NCI-H1092 (cell line): ENCODE measurements around the gene PPP2R2D.
"Not testable (repeated sequence)": the region's sequence is repeated elsewhere in the genome, so short reads cannot be mapped to it uniquely, and the experiment has no call there.

Experiments used
- DNase-seq: peaks from one replicate; lab custom pipeline; 2025; lab: John Stamatoyannopoulos, UW

Gene PPP2R2D

DNA sequence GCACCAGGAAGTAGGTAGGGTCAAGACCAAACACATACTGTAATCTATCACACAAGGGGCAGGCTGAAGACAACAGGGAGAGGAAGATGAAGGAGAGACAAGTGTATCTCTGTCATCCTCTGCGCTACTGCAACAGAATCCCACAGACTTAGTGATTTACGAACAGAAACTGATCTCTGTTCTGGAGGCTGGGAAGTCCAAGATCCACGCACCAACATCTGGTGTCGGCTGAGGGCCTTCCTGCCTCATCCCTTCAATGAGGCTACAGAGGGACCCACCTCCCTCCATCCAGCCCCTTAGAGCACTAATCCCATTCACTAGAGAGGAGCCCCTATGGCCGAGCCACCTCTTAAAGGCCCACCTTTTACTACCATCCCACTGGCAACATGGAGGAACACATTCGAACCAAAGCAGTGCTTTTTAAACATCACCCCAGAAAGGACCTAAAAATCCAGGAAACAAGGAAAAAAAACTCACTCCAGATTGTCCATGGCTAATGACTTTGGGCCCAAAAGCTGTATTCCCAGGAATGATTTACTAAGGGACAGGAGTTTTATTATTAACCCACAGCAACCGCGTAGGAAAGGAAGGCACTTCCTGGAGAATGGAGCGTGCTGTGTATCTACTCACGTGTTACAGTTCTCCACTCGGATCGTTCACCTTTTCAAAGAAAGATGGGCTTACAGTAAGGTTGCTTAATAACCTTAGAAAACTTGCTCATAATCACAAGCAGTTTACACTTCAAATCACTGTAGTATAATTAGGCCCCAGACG, 76.7 kb downstream of the PPP2R2D start:
- no peak for DNase-seq

- DNase-seq = no peak
Observed at GRCh38 chr10:131978366-131978765, 77.6 kb downstream of the PPP2R2D start.

GRCh38 chr10:131978851-131979250, 78.0 kb downstream of the PPP2R2D start:
- DNase-seq = no peak

GRCh38 chr10:131979336-131979735, 78.5 kb downstream of the PPP2R2D start:
- DNase-seq = no peak

- DNase-seq = no peak
Observed at GRCh38 chr10:131979821-131980270, 79.0 kb downstream of the PPP2R2D start.

DNA sequence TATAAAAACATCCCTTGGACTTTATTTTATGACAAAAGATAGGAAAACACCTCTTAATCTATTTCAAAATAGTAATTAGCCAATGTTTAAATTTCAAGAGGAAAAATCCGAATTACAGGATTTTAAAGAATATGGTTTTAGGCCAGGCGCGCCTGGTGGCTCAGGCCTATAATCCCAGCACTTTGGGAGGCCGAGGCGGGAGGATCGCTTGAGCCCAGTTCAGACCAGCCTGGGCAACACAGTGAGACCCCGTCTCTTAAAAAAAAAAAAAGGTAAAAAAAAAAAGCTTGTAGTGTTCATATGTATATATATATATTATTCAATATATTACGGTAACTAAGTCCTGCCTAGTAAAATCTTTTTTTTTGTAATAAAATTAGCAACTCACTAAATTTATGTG, 79.5 kb downstream of the PPP2R2D start:
- DNase-seq = no peak

DNA sequence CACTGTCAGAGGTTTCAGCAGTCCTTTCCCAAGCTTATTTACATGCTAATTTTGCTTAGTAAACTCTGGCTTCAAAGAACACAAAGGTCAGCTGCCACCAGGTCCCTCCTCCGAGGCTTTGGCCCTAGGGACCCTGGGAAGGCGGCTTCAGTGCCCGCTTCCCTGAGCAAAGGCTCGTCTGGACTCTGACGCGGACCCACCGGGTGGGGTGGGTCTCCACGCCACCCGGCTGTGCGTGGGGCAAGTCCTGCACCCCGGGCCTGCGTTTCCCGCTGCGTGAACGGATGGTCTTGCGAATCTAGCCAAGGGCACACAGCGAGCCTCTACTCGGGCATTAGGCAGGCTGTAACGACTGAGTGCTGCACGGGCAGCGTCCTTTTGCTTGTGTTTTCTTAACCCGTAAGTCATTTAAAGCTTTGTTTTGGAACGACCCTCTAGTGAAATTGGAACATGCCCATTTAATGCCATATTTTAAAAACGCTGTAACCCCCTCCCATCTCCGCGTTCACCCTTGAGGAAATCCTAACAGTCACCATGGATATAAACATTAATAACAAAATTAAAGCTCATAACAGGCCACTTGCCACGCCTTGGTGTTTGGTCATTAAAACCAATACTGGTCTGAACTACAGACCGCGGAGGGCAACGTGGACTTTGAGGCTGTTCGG, 80.1 kb downstream of the PPP2R2D start:
- no peak for DNase-seq

GRCh38 chr10:131981429-131982184, 80.8 kb downstream of the PPP2R2D start, which contains the start of gene BNIP3:
Gene BNIP3, minus strand, starts transcription at chr10:131981923. Its CDS starts 117 bp downstream, at chr10:131981806.
- peak; percentile 80 for DNase-seq

DNA sequence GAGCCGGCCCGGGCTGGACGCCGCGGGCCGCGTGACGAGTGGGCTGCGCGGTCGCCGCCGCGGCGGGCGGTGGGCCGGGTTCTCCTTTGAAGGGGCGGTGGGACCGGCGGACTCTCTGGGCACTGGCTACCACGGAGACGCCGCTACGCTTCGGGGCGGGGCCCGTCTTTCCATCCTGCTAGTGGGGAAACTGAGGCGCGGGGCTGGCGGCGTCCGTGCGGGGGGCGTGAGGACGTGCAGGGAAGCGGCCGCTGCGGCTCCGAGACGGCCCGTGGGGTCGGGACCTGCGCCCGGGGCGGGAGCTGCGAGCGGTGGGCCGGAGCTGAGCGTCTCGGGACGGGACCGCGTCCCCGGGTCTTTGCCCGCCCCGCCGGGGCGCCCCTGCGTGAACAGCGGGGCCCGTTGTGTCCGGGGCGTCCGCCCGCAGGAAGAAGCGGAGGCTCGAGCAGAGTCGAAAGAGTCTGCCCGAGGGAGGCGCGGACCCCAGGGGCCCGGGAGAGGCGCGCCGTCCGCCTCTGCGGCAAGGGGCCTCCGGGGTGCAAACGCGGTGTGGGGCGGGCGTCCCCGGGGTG, 81.5 kb downstream of the PPP2R2D start:
- no peak for DNase-seq

DNA sequence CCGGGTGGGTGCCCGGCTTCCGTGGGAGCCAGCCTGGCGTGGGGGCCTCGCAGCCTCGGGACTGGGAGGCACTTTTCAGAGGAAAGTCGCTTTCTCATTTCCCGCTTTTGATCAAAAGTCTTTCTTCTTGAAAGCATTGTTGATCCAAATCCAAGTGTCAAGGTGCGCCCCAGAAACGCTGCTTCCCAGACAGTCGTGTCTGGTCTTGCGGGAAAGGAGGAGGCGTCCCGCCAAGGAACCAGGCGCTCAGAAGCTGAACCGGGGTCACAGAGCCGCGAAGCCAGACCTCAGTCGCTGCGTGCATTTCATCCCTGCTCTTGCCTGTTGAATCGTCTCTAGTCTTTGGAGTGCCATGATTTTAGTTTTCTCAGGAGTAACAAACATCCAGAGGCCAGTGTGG, 82.0 kb downstream of the PPP2R2D start:
- DNase-seq = no peak

DNA sequence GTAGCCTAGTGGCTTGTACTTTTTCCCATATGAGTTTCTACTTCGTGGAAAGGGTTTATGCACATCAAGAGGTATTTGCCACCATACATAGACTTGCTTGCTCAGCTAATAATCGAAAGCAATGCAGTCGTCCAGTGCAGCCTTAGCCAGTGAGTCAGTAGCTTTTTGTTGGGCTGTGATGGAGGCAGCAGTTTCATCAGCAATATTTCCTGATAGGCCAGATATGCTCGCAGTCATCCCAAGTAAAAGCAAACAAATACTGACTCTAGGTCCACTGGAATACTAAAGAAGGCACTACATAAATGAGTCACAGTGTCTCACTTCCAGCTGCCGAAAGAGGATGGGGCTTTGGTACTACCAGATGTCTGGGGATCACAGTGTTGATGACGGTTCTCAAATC, 83.0 kb downstream of the PPP2R2D start:
- DNase-seq = no peak

DNA sequence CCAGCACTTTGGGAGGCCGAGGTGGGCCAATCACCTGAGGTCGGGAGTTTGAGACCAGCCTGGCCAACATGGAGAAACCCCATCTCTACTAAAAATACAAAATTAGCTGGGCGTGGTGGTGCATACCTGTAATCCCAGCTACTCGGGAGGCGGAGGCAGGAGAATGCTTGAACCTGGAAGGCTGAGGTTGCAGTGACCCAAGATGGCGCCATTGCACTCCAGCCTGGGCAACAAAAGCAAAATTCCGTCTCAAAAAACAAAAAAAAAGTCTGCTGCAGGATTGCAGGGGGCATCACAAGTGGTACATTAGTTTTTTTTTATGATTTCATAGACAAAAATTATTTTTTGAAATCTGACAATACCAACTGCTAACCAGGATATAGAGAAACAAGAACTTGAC, 86.0 kb downstream of the PPP2R2D start:
- DNase-seq = not testable (repeated sequence)

- DNase-seq = not testable (repeated sequence)
Observed at GRCh38 chr10:131987301-131987700, 86.5 kb downstream of the PPP2R2D start.

DNA sequence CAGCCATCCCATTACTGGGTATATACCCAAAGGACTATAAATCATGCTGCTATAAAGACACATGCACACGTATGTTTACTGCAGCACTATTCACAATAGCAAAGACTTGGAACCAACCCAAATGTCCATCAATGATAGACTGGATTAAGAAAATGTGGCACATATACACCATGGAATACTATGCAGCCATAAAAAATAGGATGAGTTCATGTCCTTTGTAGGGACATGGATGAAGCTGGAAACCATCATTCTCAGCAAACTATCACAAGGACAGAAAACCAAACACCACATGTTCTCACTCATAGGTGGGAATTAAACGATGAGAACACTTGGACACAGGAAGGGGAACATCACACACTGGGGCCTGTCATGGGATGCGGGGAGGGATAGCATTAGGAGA, 87.0 kb downstream of the PPP2R2D start:
- not testable (repeated sequence) for DNase-seq

GRCh38 chr10:131991726-131992125, 90.9 kb downstream of the PPP2R2D start:
- DNase-seq = no peak

- no peak for DNase-seq
Observed at GRCh38 chr10:131993275-131993674, 92.5 kb downstream of the PPP2R2D start.

- DNase-seq = no peak
Observed at GRCh38 chr10:131994435-131994834, 93.6 kb downstream of the PPP2R2D start.

DNA sequence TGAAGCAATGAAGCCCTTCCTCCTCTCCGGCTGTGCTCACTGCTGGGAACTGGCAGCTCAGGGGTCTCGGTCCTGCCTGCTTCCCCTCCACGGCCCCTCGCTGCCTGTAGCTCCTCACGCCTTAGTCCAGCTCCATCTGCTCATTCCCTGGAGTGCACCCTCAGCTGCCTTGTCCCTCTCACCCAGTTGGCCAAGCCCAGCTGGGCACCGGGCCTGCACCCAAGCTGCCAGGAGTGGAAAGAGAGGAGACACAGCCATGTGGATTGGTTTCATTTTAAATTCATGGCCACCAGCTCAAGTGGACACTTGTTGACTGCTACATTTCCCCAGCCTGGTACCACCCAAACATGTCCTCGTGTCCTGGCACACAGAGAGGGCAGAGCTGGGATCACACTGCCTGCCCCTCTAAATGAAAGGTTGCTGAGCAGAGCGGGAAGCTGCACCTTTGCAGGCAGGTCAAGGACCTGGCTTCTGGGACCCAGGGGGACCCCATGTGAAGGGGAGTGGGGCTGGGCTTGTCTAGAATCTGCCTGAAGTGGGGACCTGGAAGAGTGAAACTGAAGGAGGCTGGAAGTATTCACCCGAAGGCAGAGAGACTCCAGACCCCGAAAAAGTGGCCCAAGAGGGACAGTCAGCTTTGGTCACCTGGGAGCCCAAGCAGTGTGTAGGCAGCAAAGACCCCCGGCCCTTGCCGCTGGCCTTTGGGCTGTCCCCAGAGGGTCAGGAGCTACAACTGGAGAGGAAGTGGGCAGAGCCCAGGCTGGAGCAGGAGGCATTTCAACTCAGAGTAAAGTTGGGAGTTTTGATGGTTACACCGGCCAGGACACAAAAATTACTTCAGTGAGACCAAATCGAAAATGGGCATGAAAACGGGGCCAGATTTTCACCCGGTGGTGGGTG, 95.9 kb downstream of the PPP2R2D start:
- DNase-seq = no peak

- no peak for DNase-seq
Observed at GRCh38 chr10:131997366-131998049, 96.7 kb downstream of the PPP2R2D start.

GRCh38 chr10:131998050-131998844, 97.4 kb downstream of the PPP2R2D start:
- DNase-seq = no peak
